ENCODE results near the gene INPP5A.

Gene INPP5A

GRCh38 chr10:132615341-132616169 is 78.0 kb downstream of the INPP5A start:
- TF ChIP-seq CTCF (conservative IDR thresholded peaks at IDR 0.05; ENCODE audit: low read depth, low read length), result no peak
- DNase-seq (ENCODE audit: low read depth), result no peak
- H3K4me3 ChIP-seq (ENCODE audit: low read length), result no peak overlapping the region

- no peak for TF ChIP-seq CTCF (conservative IDR thresholded peaks at IDR 0.05; ENCODE audit: low read depth, low read length)
- H3K4me3 ChIP-seq (ENCODE audit: low read length), result no peak overlapping the region
- DNase-seq (ENCODE audit: low read depth), result no peak
These were observed 78.8 kb downstream of the INPP5A start for GRCh38 chr10:132616170-132616995.

GRCh38 chr10:132616996-132617736 is 79.6 kb downstream of the INPP5A start:
- no peak for DNase-seq (ENCODE audit: low read depth)
- no peak overlapping the region for H3K4me3 ChIP-seq (ENCODE audit: low read length)
- no peak for TF ChIP-seq CTCF (conservative IDR thresholded peaks at IDR 0.05; ENCODE audit: low read depth, low read length)

- H3K4me3 ChIP-seq (ENCODE audit: low read length), result no peak overlapping the region
- TF ChIP-seq CTCF (conservative IDR thresholded peaks at IDR 0.05; ENCODE audit: low read depth, low read length), result no peak
- no peak for DNase-seq (ENCODE audit: low read depth)
These were observed 80.1 kb downstream of the INPP5A start for GRCh38 chr10:132617737-132618052.

GRCh38 chr10:132618158-132618919 is 80.8 kb downstream of the INPP5A start:
- no peak overlapping the region for H3K4me3 ChIP-seq (ENCODE audit: low read length)

More at GRCh38 chr10:132618158-132618919, 80.8 kb downstream of the INPP5A start:
- TF ChIP-seq CTCF (conservative IDR thresholded peaks at IDR 0.05; ENCODE audit: low read depth, low read length), result no peak
- DNase-seq (ENCODE audit: low read depth), result no peak
